MM.1S (cell line): Measurements from ENCODE around the gene RAB22A.

Experiments
- DNase-seq: peaks from one replicate; pipeline ENCODE4 v3.0.0-alpha.2; 2015
- H2AFZ ChIP-seq: fragments of 300-600 bp; sonication (generic); 2 replicates; pipeline ENCODE4 v1.6.0; 2016; ENCODE audit warnings: antibody characterized with exemption, low read length
- H3F3A ChIP-seq: fragments of 300-600 bp; sonication (generic); 2 replicates; pipeline ENCODE4 v1.6.1; 2016; ENCODE audit warnings: mild to moderate bottlenecking, antibody characterized with exemption, low read length, moderate library complexity, mixed read lengths; ENCODE audit not compliant: insufficient read depth
- H3K27ac ChIP-seq: fragments of 300-600 bp; sonication (generic); 2 replicates; pipeline ENCODE4 v1.5.1; 2016; ENCODE audit warnings: mild to moderate bottlenecking, low read length
- H3K27me3 ChIP-seq: fragments of 300-600 bp; sonication (generic); replicated peaks from 2 replicates; pipeline ENCODE4 v1.6.0; 2016; ENCODE audit warnings: low read length; ENCODE audit not compliant: insufficient read depth
- H3K36me3 ChIP-seq: fragments of 300-600 bp; sonication (generic); replicated peaks from 2 replicates; pipeline ENCODE4 v1.6.1; 2016; ENCODE audit warnings: mild to moderate bottlenecking, low read length, mixed read lengths; ENCODE audit not compliant: insufficient read depth
- H3K4me1 ChIP-seq: fragments of 300-600 bp; sonication (generic); 2 replicates; pipeline ENCODE4 v1.6.1; 2016; ENCODE audit warnings: low read length, mixed read lengths
- H3K4me2 ChIP-seq: fragments of 300-600 bp; sonication (generic); 2 replicates; pipeline ENCODE4 v1.6.0; 2016; ENCODE audit warnings: low read depth, low read length
- H3K4me3 ChIP-seq: fragments of 300-600 bp; sonication (generic); 2 replicates; pipeline ENCODE4 v1.5.1; 2016; ENCODE audit warnings: low read length, mixed read lengths
- H3K79me2 ChIP-seq: fragments of 300-600 bp; sonication (generic); 2 replicates; pipeline ENCODE4 v1.6.1; 2016; ENCODE audit warnings: mixed run types, low read length, mixed read lengths
- H3K9ac ChIP-seq: fragments of 300-600 bp; sonication (generic); 2 replicates; pipeline ENCODE4 v1.6.1; 2016; ENCODE audit warnings: low read length, mixed read lengths
- H3K9me2 ChIP-seq: fragments of 300-600 bp; sonication (generic); replicated peaks from 2 replicates; pipeline ENCODE4 v1.6.1; 2016; ENCODE audit warnings: mild to moderate bottlenecking, low read length, mixed read lengths; ENCODE audit not compliant: insufficient read depth
- H3K9me3 ChIP-seq: fragments of 300-600 bp; sonication (generic); replicated peaks from 2 replicates; pipeline ENCODE4 v1.6.1; 2016; ENCODE audit warnings: mild to moderate bottlenecking, low read length, mixed read lengths; ENCODE audit not compliant: insufficient read depth
- H4K20me1 ChIP-seq: fragments of 300-600 bp; sonication (generic); 2 replicates; pipeline ENCODE4 v1.6.1; 2016; ENCODE audit warnings: mild to moderate bottlenecking, low read length, moderate library complexity, mixed read lengths; ENCODE audit not compliant: insufficient read depth
- EZH2 ChIP-seq: fragments of 300-600 bp; sonication (generic); optimal IDR thresholded peaks from 2 replicates; pipeline ENCODE3; 2017; ENCODE audit warnings: low read depth, mild to moderate bottlenecking, antibody characterized with exemption, low read length, mixed read lengths
- EZH2phosphoT487 ChIP-seq: fragments of 300-600 bp; sonication (generic); IDR thresholded peaks from 2 replicates; pipeline ENCODE4 v1.6.1; 2018; ENCODE audit warnings: antibody characterized with exemption, low read length
- TF ChIP-seq, protein P1 (sequence below): fragments of 300-600 bp; sonication (generic); IDR thresholded peaks from 2 replicates; pipeline ENCODE4 v1.5.1; 2016; ENCODE audit warnings: antibody characterized with exemption, low read length, mixed read lengths

RAB22A gene

DNA sequence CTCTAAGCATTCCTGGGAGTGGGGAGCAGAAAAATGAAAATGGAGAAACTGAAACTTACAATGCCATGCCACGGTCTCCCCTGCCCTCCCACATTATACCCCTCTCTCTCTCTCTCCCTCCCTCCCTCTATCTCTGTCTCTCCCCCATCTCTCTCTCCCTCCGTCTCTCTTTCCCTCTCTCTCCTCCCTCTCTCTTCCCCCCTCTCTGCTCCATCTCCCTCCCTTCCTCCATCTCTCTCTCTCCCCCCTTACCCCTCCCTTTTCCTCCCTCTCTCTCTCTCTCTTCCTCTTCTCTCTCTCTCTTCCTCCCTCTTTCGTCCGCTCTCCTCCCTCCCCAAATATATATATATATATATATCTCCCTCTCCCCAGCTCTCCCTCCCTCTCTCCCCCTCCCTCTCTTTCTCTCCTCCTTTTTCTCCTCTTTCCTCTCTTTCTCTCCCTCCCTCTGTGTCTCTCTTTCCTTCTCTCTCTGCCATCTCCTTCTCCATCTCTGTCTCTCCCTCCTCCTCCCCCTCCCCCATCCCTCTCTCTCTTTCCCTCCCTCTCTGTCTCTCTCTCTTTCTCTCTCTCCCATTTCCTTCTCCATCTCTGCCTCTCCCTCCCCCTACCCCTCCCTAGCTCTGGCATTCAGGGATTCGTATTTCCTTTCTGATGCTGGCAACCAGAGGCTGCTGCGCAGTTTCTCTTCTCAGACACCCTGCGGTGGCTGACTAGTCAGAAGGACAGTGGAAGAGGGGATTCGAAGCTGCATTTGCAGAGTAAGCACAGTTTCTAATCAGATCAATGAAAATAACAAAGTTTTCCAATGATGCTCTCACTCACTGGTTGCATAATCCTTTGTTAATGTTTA lies 65.6 kb downstream of the RAB22A start:
- Histone ChIP-seq H3F3A (no peaks in the 10 kb centered on the region), H3K79me2 (no peaks in the 10 kb centered on the region), H2AFZ (no peak overlapping the region), H3K9ac (no peak overlapping the region), H4K20me1 (no peaks in the 10 kb centered on the region), H3K27ac (no peak overlapping the region), H3K4me2 (no peak overlapping the region), H3K27me3 (no peaks in the 10 kb centered on the region; the same call in 1 of the 2 replicates), H3K36me3 (no peaks in the 10 kb centered on the region), H3K9me3 (no peaks in the 10 kb centered on the region), H3K4me3 (no peak overlapping the region), H3K4me1 (no peaks in the 10 kb centered on the region), H3K9me2 (no peaks in the 10 kb centered on the region)
- TF ChIP-seq EZH2 (no peak), EZH2phosphoT487 (no peak)
- TF ChIP-seq, protein P1, sequence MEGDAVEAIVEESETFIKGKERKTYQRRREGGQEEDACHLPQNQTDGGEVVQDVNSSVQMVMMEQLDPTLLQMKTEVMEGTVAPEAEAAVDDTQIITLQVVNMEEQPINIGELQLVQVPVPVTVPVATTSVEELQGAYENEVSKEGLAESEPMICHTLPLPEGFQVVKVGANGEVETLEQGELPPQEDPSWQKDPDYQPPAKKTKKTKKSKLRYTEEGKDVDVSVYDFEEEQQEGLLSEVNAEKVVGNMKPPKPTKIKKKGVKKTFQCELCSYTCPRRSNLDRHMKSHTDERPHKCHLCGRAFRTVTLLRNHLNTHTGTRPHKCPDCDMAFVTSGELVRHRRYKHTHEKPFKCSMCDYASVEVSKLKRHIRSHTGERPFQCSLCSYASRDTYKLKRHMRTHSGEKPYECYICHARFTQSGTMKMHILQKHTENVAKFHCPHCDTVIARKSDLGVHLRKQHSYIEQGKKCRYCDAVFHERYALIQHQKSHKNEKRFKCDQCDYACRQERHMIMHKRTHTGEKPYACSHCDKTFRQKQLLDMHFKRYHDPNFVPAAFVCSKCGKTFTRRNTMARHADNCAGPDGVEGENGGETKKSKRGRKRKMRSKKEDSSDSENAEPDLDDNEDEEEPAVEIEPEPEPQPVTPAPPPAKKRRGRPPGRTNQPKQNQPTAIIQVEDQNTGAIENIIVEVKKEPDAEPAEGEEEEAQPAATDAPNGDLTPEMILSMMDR, result no peak
- no peak for DNase-seq

DNA sequence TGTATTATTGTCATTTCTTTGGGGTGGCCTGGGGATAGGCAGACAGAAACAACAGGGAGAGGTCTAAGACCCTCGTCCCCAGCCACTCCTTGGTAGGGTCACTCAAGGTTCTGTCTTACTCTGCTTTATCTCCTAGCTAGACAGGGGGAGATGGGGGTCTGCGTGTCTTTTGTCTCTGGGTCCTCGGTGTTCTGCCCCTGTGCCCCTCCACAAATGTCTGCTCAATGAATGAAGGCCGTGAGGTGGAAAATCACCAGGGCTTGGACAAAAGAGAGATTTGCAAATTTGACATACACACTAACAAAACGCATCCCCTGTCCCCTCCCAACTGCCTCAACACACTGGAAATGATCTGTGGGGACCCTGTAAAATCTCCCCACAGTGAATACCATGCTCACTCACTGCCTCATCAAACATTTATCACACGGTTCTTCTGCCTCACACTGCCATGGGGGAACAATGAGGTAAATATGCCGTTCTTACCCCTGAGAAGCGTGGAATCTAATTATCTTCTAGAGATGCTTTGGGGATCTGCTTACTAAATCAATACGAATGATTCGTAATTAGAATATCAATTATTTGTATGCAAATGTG lies 66.3 kb downstream of the RAB22A start:
- H3K4me1 ChIP-seq, result no peaks in the 10 kb centered on the region

DNA sequence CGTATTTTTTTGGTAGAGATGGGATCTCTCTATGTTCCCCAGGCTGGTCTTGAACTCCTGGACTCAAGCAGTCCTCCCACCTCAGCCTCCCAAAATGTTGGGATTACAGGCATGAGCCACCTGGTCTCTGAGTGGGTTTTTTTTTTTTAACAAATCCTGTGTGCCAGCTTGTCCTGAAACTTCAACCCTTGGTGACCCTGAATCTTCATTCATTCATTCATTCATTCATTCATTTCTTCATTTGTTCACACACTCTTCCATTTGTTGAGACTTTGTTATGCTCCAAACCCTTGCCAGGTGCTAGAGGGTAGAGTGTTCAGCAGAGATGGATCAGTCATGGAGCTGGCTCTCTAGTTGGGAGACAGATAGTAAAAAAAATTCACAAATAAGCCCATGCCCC lies 67.5 kb downstream of the RAB22A start:
- Histone ChIP-seq H3K36me3 (no peaks in the 10 kb centered on the region), H3K4me3 (no peak overlapping the region), H3K9me3 (no peaks in the 10 kb centered on the region), H2AFZ (no peak overlapping the region), H3K27ac (no peak overlapping the region), H3K9ac (no peak overlapping the region), H3K4me2 (no peak overlapping the region), H4K20me1 (no peaks in the 10 kb centered on the region), H3K9me2 (no peaks in the 10 kb centered on the region), H3K79me2 (no peaks in the 10 kb centered on the region), H3K4me1 (no peaks in the 10 kb centered on the region), H3K27me3 (no peaks in the 10 kb centered on the region; the same call in 1 of the 2 replicates), H3F3A (no peaks in the 10 kb centered on the region)
- DNase-seq, result no peak
- TF ChIP-seq, protein P1, result no peak
- TF ChIP-seq EZH2 (no peak), EZH2phosphoT487 (no peak)

More for the DNA sequence above, 66.3 kb downstream of the RAB22A start:
- H3K9me3 ChIP-seq, result no peaks in the 10 kb centered on the region
- H3K27ac ChIP-seq, result no peak overlapping the region
- H3K4me3 ChIP-seq, result no peak overlapping the region
- no peaks in the 10 kb centered on the region for H3K79me2 ChIP-seq
- H3K9ac ChIP-seq, result no peak overlapping the region
- no peak overlapping the region for H2AFZ ChIP-seq
- H3K4me2 ChIP-seq, result no peak overlapping the region
- no peak for TF ChIP-seq EZH2phosphoT487
- H3K27me3 ChIP-seq, result no peaks in the 10 kb centered on the region; the same call in 1 of the 2 replicates
- no peaks in the 10 kb centered on the region for H3K36me3 ChIP-seq
- DNase-seq, result no peak
- no peaks in the 10 kb centered on the region for H4K20me1 ChIP-seq
- no peaks in the 10 kb centered on the region for H3K9me2 ChIP-seq
- H3F3A ChIP-seq, result no peaks in the 10 kb centered on the region
